AG09309 (cell line): Measurements from ENCODE around the gene IL15RA.
A peak's percentile ranks its signal among the peaks of the same experiment; 100 is the strongest.

Source experiments
- DNase-seq: peaks from one replicate; pipeline ENCODE4 v3.0.0-alpha.2; 2010; ENCODE audit warnings: low read depth
- H3K4me3 ChIP-seq: 2 replicates; pipeline ENCODE4 v1.5.1; 2011; ENCODE audit warnings: mild to moderate bottlenecking, low read depth, low read length, moderate library complexity; ENCODE audit not compliant: control insufficient read depth
- TF ChIP-seq, protein P1 (sequence below): IDR thresholded peaks from 2 replicates; pipeline ENCODE4 v1.5.1; 2011; ENCODE audit warnings: mild to moderate bottlenecking, low read depth, low read length, inconsistent platforms; ENCODE audit not compliant: insufficient read depth, control insufficient read depth; ENCODE audit errors: missing control alignments

IL15RA gene

GRCh38 chr10:6012121-6012905 is 35.0 kb upstream of the IL15RA start:
- DNase-seq = no peak
- no peak overlapping the region for H3K4me3 ChIP-seq
- TF ChIP-seq, protein P1, sequence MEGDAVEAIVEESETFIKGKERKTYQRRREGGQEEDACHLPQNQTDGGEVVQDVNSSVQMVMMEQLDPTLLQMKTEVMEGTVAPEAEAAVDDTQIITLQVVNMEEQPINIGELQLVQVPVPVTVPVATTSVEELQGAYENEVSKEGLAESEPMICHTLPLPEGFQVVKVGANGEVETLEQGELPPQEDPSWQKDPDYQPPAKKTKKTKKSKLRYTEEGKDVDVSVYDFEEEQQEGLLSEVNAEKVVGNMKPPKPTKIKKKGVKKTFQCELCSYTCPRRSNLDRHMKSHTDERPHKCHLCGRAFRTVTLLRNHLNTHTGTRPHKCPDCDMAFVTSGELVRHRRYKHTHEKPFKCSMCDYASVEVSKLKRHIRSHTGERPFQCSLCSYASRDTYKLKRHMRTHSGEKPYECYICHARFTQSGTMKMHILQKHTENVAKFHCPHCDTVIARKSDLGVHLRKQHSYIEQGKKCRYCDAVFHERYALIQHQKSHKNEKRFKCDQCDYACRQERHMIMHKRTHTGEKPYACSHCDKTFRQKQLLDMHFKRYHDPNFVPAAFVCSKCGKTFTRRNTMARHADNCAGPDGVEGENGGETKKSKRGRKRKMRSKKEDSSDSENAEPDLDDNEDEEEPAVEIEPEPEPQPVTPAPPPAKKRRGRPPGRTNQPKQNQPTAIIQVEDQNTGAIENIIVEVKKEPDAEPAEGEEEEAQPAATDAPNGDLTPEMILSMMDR = no peak

GRCh38 chr10:6011558-6011957 is 34.2 kb upstream of the IL15RA start:
- no peak for DNase-seq
- TF ChIP-seq, protein P1 = no peak
- H3K4me3 ChIP-seq = no peak overlapping the region

- TF ChIP-seq, protein P1 = no peak
- DNase-seq = no peak
- H3K4me3 ChIP-seq = no peak overlapping the region
Measured at GRCh38 chr10:6010569-6010968, 33.2 kb upstream of the IL15RA start.

DNA sequence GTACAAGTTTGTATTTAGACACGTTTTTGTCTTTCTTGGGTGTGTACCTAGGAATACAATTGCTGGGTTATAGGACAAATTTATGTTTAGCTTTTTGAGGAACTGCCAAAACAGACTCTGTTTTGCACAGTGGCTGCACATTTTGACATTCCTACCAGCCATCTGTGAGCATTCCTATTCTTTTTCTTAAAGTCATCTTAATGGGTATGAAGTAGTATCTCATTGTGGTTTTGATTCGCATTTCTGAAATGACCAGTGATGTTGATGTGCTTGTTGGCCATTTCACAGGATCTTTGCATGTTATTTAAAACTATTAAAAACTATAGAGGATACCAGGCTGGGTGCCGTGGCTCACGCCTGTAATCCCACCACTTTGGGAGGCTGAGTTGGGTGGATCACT is 32.6 kb upstream of the IL15RA start:
- DNase-seq = no peak
- H3K4me3 ChIP-seq = no peak overlapping the region
- TF ChIP-seq, protein P1 = no peak

- no peak overlapping the region; the same call in 1 of the 2 replicates for H3K4me3 ChIP-seq
- DNase-seq = peak; percentile 66
- TF ChIP-seq, protein P1 = no peak
Measured at GRCh38 chr10:6009150-6009549, 31.8 kb upstream of the IL15RA start.

GRCh38 chr10:6008497-6009142 is 31.3 kb upstream of the IL15RA start:
- DNase-seq = no peak
- H3K4me3 ChIP-seq = peak overlapping the region; percentile 3
- TF ChIP-seq, protein P1 = no peak
